CD4-positive, alpha-beta T cell (primary cell): Measurements from ENCODE around the gene PDCD4. TPM values are rescaled to one million over a fixed set of nuclear protein-coding genes. Genes with fewer than 3 reads are reported as not detected.

Experiments
- ATAC-seq: fragments of 200-7000 bp; cut with Tn5 transposase; one replicate; pipeline ENCODE4 v1.10.0; 2022; ENCODE audit warnings: mild to moderate bottlenecking; ENCODE audit not compliant: poor library complexity
- CTCF ChIA-PET: fragments of 350-600 bp; sonication (Branson Sonifier 250); formaldehyde crosslinking; loops from one replicate; lab custom pipeline; 2021; ENCODE audit warnings: antibody characterized with exemption, inconsistent platforms; lab: Charles Lee
- POLR2A ChIA-PET: fragments of 350-600 bp; sonication (Branson Sonifier 250); formaldehyde crosslinking; loops from one replicate; lab custom pipeline; 2021; ENCODE audit warnings: antibody characterized with exemption, inconsistent platforms; lab: Charles Lee
- DNase-seq, 14 experiments: peaks; one replicate each; pipeline ENCODE4 v3.0.0-alpha.2; 2013 to 2020; ENCODE audit warnings: mixed read lengths in 2 of 14
- H3K27ac ChIP-seq, 2 donors: one replicate each; pipeline versions ENCODE4 v1.5.1 to v1.7.0; 2013; ENCODE audit warnings: low read length in 2 of 2, low read depth in 1 of 2, mild to moderate bottlenecking in 1 of 2
- H3K27me3 ChIP-seq, 2 experiments: 1 replicate in 1 of 2; 2 replicates in 1 of 2; pipeline versions ENCODE4 v1.6.1 to v1.7.0; 2013; ENCODE audit warnings: low read length in 2 of 2, control low read depth in 1 of 2, mild to moderate bottlenecking in 1 of 2, moderate library complexity in 1 of 2; ENCODE audit not compliant: insufficient read depth in 2 of 2, control insufficient read depth in 1 of 2
- H3K36me3 ChIP-seq: one replicate; pipeline ENCODE4 v1.6.1; 2013; ENCODE audit warnings: low read length, control low read depth; ENCODE audit not compliant: insufficient read depth
- H3K4me1 ChIP-seq: one replicate; pipeline ENCODE4 v1.6.1; 2013; ENCODE audit warnings: low read length, control low read depth; ENCODE audit not compliant: insufficient read depth
- H3K4me3 ChIP-seq: one replicate; pipeline ENCODE4 v1.5.1; 2013; ENCODE audit warnings: mild to moderate bottlenecking, low read length, moderate library complexity
- H3K9me3 ChIP-seq, 2 experiments: 1 replicate in 1 of 2; 2 replicates in 1 of 2; pipeline versions ENCODE4 v1.6.1 to v1.7.0; 2013; ENCODE audit warnings: low read length in 2 of 2, mild to moderate bottlenecking in 2 of 2, control low read depth in 1 of 2, moderate library complexity in 1 of 2; ENCODE audit not compliant: control insufficient read depth in 1 of 2, insufficient read depth in 1 of 2
- H3K27ac Mint-ChIP-seq: one replicate; pipeline ENCODE4 v1.8.0; 2020; ENCODE audit warnings: mixed read lengths
- H3K27me3 Mint-ChIP-seq: one replicate; pipeline ENCODE4 v1.8.0; 2021; ENCODE audit warnings: mixed read lengths
- H3K36me3 Mint-ChIP-seq: one replicate; pipeline ENCODE4 v1.8.0; 2021; ENCODE audit warnings: low read depth, mixed read lengths
- H3K4me1 Mint-ChIP-seq: one replicate; pipeline ENCODE4 v1.8.0; 2021; ENCODE audit warnings: low read depth, mixed read lengths
- H3K4me3 Mint-ChIP-seq: one replicate; pipeline ENCODE4 v1.8.0; 2020; ENCODE audit warnings: mild to moderate bottlenecking, mixed read lengths
- H3K9me3 Mint-ChIP-seq: one replicate; pipeline ENCODE4 v1.8.0; 2020; ENCODE audit warnings: mixed read lengths
- CTCF ChIP-seq: fragments of 200-600 bp; IDR thresholded peaks from one replicate; pipeline ENCODE4 v1.8.0; 2022; ENCODE audit warnings: antibody characterized with exemption, mild to moderate bottlenecking
- intact Hi-C, 2 experiments: fragments of 100-400 bp; cut with DNase I in 1 of 2; cut with micrococcal nuclease in 1 of 2; formaldehyde crosslinking; loops; one replicate each; pipeline versions ENCODE4 v1.15.1 to v1.9.0; 2023 to 2025; cut with DNase I, micrococcal nuclease
- total RNA-seq, 174 experiments: library from RNA in 2 of 174; stranded (reverse) in 2 of 174; gene quantifications; one replicate each; pipeline ENCODE4 v1.2.3 and lab custom pipeline; 2021 to 2026

Gene PDCD4
- total RNA-seq, 2 experiments from 2014 or later: 352 to 358 TPM

- ChIA-PET CTCF (interaction anchor here (0.5 kb wide), 1 partner anchor 25 kb away, joined by 3 read pairs; no protein-coding TSS in a partner anchor), POLR2A (no interaction called here)
- Mint-ChIP-seq H3K4me1 (peaks cover 50% of the 10 kb centered on the region), H3K36me3 (peaks cover 36% of the 10 kb centered on the region), H3K27ac (no peak overlapping the region), H3K4me3 (no peak overlapping the region), H3K27me3 (no peaks in the 10 kb centered on the region), H3K9me3 (peaks cover 3% of the 10 kb centered on the region)
- intact Hi-C loops: no loop called here
- Histone ChIP-seq H3K4me1 (peaks cover 6% of the 10 kb centered on the region), H3K27me3 (no peaks in the 10 kb centered on the region), H3K36me3 (peaks cover 2% of the 10 kb centered on the region), H3K9me3 (peaks cover 0 to 4% of the 10 kb centered on the region in 2 experiments), H3K27ac (no peak overlapping the region), H3K4me3 (no peak overlapping the region)
- ATAC-seq (no peak), DNase-seq (no peak)
- TF ChIP-seq CTCF: no peak
These were observed 65.0 kb downstream of the PDCD4 start for GRCh38 chr10:110936757-110937156.

GRCh38 chr10:110939419-110939818 lies 67.7 kb downstream of the PDCD4 start:
- Histone ChIP-seq H3K27me3 (no peaks in the 10 kb centered on the region), H3K36me3 (peaks cover 13% of the 10 kb centered on the region), H3K4me3 (no peak overlapping the region), H3K27ac (no peak overlapping the region), H3K9me3 (peaks cover 0 to 4% of the 10 kb centered on the region in 2 experiments), H3K4me1 (peaks cover 6% of the 10 kb centered on the region)
- Mint-ChIP-seq H3K9me3 (peaks cover 9% of the 10 kb centered on the region), H3K4me3 (no peak overlapping the region), H3K27ac (no peak overlapping the region), H3K27me3 (no peaks in the 10 kb centered on the region), H3K4me1 (peaks cover 57% of the 10 kb centered on the region), H3K36me3 (peaks cover 61% of the 10 kb centered on the region)
- no peak for ATAC-seq
- no peak for DNase-seq
- ChIA-PET POLR2A (interaction anchor here (0.9 kb wide), 1 partner anchor 20 kb away, joined by 3 read pairs; the partner anchor contains the start of genes BBIP1 and SHOC2), CTCF (no interaction called here)
- TF ChIP-seq CTCF: no peak
- intact Hi-C loops: no loop called here

- Histone ChIP-seq H3K4me1 (peaks cover 4% of the 10 kb centered on the region), H3K27me3 (no peaks in the 10 kb centered on the region), H3K9me3 (peaks cover 0 to 4% of the 10 kb centered on the region in 2 experiments), H3K27ac (no peak overlapping the region), H3K36me3 (peaks cover 24% of the 10 kb centered on the region), H3K4me3 (no peak overlapping the region)
- intact Hi-C loops: no loop called here
- DNase-seq (no peak), ATAC-seq (no peak)
- H3K27ac Mint-ChIP-seq: no peak overlapping the region
- TF ChIP-seq CTCF: no peak
- peaks cover 68% of the 10 kb centered on the region for H3K4me1 Mint-ChIP-seq
- H3K9me3 Mint-ChIP-seq: peaks cover 9% of the 10 kb centered on the region
- POLR2A ChIA-PET: interaction anchor here (0.7 to 1.5 kb wide), 3 partner anchors 16 to 26 kb away, joined by 3 read pairs; partner anchors contain the start of genes BBIP1 and SHOC2
- no peaks in the 10 kb centered on the region for H3K27me3 Mint-ChIP-seq
- peaks cover 92% of the 10 kb centered on the region for H3K36me3 Mint-ChIP-seq
- CTCF ChIA-PET: interaction anchor here (0.8 to 1.6 kb wide), 3 partner anchors 17 to 56 kb away, joined by 3 to 4 read pairs (median 3); no protein-coding TSS in a partner anchor
- H3K4me3 Mint-ChIP-seq: no peak overlapping the region
These were observed 73.2 kb downstream of the PDCD4 start for GRCh38 chr10:110944792-110945396.
